WTC11 (cell line): ENCODE data around the gene NFIL3. TPM values are rescaled to one million over a fixed set of nuclear protein-coding genes. Genes with fewer than 3 reads are reported as not detected.

Experiments used
- ATAC-seq: fragments of 200-7000 bp; cut with Tn5 transposase; 2 replicates; pipeline ENCODE4 v1.10.0; 2021; ENCODE audit warnings: mild to moderate bottlenecking, moderate library complexity
- CTCF ChIA-PET: fragments of 300-600 bp; sonication (Branson Sonifier 250); formaldehyde crosslinking; loops from one replicate; lab custom pipeline; 2021; ENCODE audit warnings: antibody characterized with exemption; lab: Charles Lee
- POLR2A ChIA-PET: fragments of 350-600 bp; sonication (Branson Sonifier 250); formaldehyde crosslinking; loops from one replicate; lab custom pipeline; 2021; ENCODE audit warnings: antibody characterized with exemption; lab: Charles Lee
- DNase-seq: peaks from one replicate; pipeline ENCODE4 v3.0.0; 2021; ENCODE audit warnings: low spot score
- H3K27ac Mint-ChIP-seq: 2 replicates; pipeline ENCODE4 v1.8.0; 2021; ENCODE audit warnings: mixed read lengths
- H3K27me3 Mint-ChIP-seq: 2 replicates; pipeline ENCODE4 v1.8.0; 2021; ENCODE audit warnings: low read depth, mild to moderate bottlenecking, moderate library complexity, mixed read lengths
- H3K36me3 Mint-ChIP-seq: 2 replicates; pipeline ENCODE4 v1.8.0; 2021; ENCODE audit warnings: mixed read lengths
- H3K4me1 Mint-ChIP-seq: 2 replicates; pipeline ENCODE4 v1.8.0; 2022; ENCODE audit warnings: mixed read lengths
- H3K4me3 Mint-ChIP-seq: 2 replicates; pipeline ENCODE4 v1.8.0; 2021; ENCODE audit warnings: mild to moderate bottlenecking, moderate library complexity, mixed read lengths
- H3K9me3 Mint-ChIP-seq: 2 replicates; pipeline ENCODE4 v1.8.0; 2021; ENCODE audit warnings: mixed read lengths
- CBFB ChIP-seq: sonication (generic); formaldehyde crosslinking; IDR thresholded peaks from 2 replicates; pipeline ENCODE4 v1.8.1; 2022; ENCODE audit warnings: mild to moderate bottlenecking, low read depth, missing genetic modification reagents
- EMX1 ChIP-seq: fragments of 250-450 bp; sonication (Bioruptor Pico); IDR thresholded peaks from 2 replicates; pipeline ENCODE4 v1.8.0; 2021; ENCODE audit warnings: mild to moderate bottlenecking
- JAZF1 ChIP-seq: fragments of 250-450 bp; sonication (Bioruptor Pico); IDR thresholded peaks from 2 replicates; pipeline ENCODE4 v1.9.0; 2021; ENCODE audit warnings: moderate library complexity, mild to moderate bottlenecking, inconsistent platforms
- JUN ChIP-seq: sonication (generic); formaldehyde crosslinking; IDR thresholded peaks from 2 replicates; pipeline ENCODE4 v1.8.0; 2023; ENCODE audit warnings: mild to moderate bottlenecking, missing genetic modification reagents
- NFYB ChIP-seq: sonication (generic); formaldehyde crosslinking; conservative IDR thresholded peaks from 2 replicates; pipeline ENCODE4 v1.8.0; 2022; ENCODE audit warnings: low read depth, missing genetic modification reagents
- NR3C1 ChIP-seq: sonication (generic); formaldehyde crosslinking; conservative IDR thresholded peaks from 2 replicates; pipeline ENCODE4 v1.8.1; 2023; ENCODE audit warnings: low read depth, mild to moderate bottlenecking, missing genetic modification reagents
- OVOL2 ChIP-seq: fragments of 250-450 bp; sonication (Bioruptor Pico); IDR thresholded peaks from 2 replicates; pipeline ENCODE4 v1.9.0; 2021; ENCODE audit warnings: mild to moderate bottlenecking, borderline replicate concordance
- ZNF396 ChIP-seq: fragments of 250-450 bp; sonication (Bioruptor Pico); IDR thresholded peaks from 2 replicates; pipeline ENCODE4 v1.8.0; 2021; ENCODE audit warnings: mild to moderate bottlenecking, moderate library complexity, borderline replicate concordance
- ZNF416 ChIP-seq: fragments of 250-450 bp; sonication (Bioruptor Pico); IDR thresholded peaks from 2 replicates; pipeline ENCODE4 v1.9.0; 2021; ENCODE audit warnings: mild to moderate bottlenecking, inconsistent platforms
- ZNF671 ChIP-seq: fragments of 250-450 bp; sonication (Bioruptor Pico); IDR thresholded peaks from 2 replicates; pipeline ENCODE4 v1.8.0; 2021; ENCODE audit warnings: mild to moderate bottlenecking
- total RNA-seq: library from RNA; stranded (reverse); gene quantifications from 3 replicates; pipeline ENCODE4 v1.2.3, GENCODE V29; 2021
- TF ChIP-seq, protein P1 (sequence below): sonication (generic); formaldehyde crosslinking; IDR thresholded peaks from 2 replicates; pipeline ENCODE4 v1.8.0; 2023; ENCODE audit warnings: missing genetic modification reagents, mild to moderate bottlenecking, borderline replicate concordance
- TF ChIP-seq, protein P2 (sequence below): fragments of 250-450 bp; sonication (Bioruptor Pico); conservative IDR thresholded peaks from 2 replicates; pipeline ENCODE4 v1.9.0; 2021; ENCODE audit warnings: mild to moderate bottlenecking
- TF ChIP-seq, protein P3 (sequence below): sonication (generic); formaldehyde crosslinking; IDR thresholded peaks from 2 replicates; pipeline ENCODE4 v1.8.1; 2022; ENCODE audit warnings: low read depth, mild to moderate bottlenecking, moderate library complexity, missing genetic modification reagents, borderline replicate concordance

The NFIL3 gene
- total RNA-seq, 1 experiment from 2014 or later = 11.8 TPM

DNA sequence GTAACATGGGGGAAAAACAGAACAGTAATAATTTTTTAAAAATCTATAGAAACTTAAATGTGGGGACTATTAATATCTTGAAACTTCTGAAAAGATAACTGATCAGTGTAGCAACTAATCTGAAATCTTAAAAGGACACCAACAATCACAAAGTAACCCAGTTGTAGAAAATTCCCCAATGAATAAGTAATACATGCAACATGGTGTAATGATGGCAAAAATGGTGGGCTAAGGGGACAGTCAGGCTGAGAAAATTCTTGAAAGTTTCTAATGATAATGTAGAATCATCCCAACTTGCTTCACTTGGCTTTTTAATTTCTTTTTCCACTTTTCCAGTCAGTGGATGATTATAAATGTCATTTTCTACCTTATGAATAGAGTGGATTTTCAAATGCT, 5.4 kb downstream of the NFIL3 start (continued):
- TF ChIP-seq, protein P1, sequence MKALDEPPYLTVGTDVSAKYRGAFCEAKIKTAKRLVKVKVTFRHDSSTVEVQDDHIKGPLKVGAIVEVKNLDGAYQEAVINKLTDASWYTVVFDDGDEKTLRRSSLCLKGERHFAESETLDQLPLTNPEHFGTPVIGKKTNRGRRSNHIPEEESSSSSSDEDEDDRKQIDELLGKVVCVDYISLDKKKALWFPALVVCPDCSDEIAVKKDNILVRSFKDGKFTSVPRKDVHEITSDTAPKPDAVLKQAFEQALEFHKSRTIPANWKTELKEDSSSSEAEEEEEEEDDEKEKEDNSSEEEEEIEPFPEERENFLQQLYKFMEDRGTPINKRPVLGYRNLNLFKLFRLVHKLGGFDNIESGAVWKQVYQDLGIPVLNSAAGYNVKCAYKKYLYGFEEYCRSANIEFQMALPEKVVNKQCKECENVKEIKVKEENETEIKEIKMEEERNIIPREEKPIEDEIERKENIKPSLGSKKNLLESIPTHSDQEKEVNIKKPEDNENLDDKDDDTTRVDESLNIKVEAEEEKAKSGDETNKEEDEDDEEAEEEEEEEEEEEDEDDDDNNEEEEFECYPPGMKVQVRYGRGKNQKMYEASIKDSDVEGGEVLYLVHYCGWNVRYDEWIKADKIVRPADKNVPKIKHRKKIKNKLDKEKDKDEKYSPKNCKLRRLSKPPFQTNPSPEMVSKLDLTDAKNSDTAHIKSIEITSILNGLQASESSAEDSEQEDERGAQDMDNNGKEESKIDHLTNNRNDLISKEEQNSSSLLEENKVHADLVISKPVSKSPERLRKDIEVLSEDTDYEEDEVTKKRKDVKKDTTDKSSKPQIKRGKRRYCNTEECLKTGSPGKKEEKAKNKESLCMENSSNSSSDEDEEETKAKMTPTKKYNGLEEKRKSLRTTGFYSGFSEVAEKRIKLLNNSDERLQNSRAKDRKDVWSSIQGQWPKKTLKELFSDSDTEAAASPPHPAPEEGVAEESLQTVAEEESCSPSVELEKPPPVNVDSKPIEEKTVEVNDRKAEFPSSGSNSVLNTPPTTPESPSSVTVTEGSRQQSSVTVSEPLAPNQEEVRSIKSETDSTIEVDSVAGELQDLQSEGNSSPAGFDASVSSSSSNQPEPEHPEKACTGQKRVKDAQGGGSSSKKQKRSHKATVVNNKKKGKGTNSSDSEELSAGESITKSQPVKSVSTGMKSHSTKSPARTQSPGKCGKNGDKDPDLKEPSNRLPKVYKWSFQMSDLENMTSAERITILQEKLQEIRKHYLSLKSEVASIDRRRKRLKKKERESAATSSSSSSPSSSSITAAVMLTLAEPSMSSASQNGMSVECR (CRISPR knock-in tag) = no peak
- no peak for TF ChIP-seq JAZF1 (CRISPR knock-in tag)
- TF ChIP-seq, protein P2, sequence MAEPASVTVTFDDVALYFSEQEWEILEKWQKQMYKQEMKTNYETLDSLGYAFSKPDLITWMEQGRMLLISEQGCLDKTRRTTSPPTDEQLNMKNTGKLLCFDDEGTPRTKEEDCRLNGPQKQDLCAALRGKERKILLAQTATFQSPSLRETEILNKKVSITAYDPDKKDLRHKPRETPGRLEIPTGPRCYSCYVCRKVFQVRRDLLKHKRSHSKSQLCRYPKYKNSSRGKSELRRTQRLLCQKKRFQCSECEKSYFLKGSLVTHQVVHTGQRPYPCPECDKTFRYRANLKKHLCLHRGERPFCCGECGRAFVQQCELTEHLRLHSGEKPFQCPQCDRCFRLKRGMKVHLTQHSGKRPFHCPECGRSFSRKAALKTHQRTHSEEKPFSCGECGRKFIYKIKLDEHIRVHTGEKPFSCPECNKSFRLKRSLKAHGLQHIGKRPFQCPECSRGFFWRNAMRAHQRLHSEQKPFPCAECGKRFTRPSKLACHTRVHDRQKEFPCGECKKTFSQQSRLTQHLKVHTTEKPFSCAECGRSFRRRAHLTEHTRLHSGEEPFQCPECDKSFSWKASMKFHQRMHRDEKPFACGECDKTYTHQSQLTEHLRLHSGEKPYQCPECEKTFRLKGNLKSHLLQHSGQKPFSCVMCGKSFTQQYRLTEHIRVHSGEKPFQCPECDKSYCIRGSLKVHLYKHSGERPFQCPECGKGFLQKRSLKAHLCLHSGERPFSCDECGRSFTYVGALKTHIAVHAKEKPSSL (CRISPR knock-in tag) = no peak
- TF ChIP-seq, all 79 proteins: peak for 0

DNA sequence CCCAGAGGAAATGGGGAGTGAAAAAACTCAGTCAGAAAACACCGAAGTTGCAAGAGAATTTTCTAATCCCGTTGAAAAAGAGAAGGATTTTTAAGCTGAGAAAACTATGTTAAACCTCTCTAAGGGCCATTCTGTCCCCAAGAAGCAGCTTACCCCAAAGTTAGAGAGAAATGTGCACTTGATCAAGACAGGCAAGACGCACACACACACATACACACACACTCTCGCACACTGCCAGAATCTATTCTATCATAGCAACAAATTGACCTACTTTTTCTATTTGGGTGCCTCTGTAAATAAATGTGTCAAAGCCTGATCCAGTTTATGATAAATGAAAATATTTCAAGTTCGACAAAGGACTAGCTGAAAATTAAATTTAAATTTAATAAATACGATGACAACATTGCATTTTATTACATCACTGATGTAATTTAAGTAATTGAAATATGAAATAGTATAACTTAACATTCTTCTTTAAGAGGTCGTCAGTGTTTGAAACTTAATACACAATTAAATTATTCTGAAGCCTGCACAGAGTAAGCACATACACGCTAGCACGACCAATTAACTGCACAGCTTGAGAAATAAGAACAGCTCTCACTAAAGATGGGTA, 5.9 kb downstream of the NFIL3 start:
- ATAC-seq (no peak), DNase-seq (no peak)
- POLR2A ChIA-PET = no interaction called here
- TF ChIP-seq OVOL2 (CRISPR knock-in tag) (no peak), JUN (CRISPR knock-in tag) (no peak), NFYB (no peak), EMX1 (CRISPR knock-in tag) (no peak), CBFB (CRISPR knock-in tag) (no peak), ZNF671 (CRISPR knock-in tag) (no peak), NR3C1 (CRISPR knock-in tag) (no peak), ZNF416 (CRISPR knock-in tag) (no peak), ZNF396 (no peak)
- TF ChIP-seq, protein P3, sequence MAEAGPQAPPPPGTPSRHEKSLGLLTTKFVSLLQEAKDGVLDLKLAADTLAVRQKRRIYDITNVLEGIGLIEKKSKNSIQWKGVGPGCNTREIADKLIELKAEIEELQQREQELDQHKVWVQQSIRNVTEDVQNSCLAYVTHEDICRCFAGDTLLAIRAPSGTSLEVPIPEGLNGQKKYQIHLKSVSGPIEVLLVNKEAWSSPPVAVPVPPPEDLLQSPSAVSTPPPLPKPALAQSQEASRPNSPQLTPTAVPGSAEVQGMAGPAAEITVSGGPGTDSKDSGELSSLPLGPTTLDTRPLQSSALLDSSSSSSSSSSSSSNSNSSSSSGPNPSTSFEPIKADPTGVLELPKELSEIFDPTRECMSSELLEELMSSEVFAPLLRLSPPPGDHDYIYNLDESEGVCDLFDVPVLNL (CRISPR knock-in tag) = no peak
- TF ChIP-seq, protein P2 (CRISPR knock-in tag) = no peak
- H3K4me1 Mint-ChIP-seq = peaks cover 29% of the 10 kb centered on the region
- no peaks in the 10 kb centered on the region for H3K9me3 Mint-ChIP-seq
- H3K36me3 Mint-ChIP-seq = no peaks in the 10 kb centered on the region
- no peak overlapping the region for H3K27ac Mint-ChIP-seq
- no peak overlapping the region for H3K4me3 Mint-ChIP-seq
- CTCF ChIA-PET = no interaction called here
- peaks cover 26% of the 10 kb centered on the region for H3K27me3 Mint-ChIP-seq
